ENCODE data around the gene MPL. TPM values are rescaled to one million over a fixed set of nuclear protein-coding genes. Genes with fewer than 3 reads are reported as not detected.
A peak's percentile ranks its signal among the peaks of the same experiment; 100 is the strongest.

The MPL gene
- total and polyA plus RNA-seq, 2 experiments from 2014 or later: not detected

- H3K36me3 ChIP-seq (ENCODE audit: low read depth): no peaks in the 10 kb centered on the region
- in situ Hi-C loops (cut with MboI): no loop called here
Observed at GRCh38 chr1:43315481-43315880, 22.1 kb upstream of the MPL start.

GRCh38 chr1:43315963-43316737, 21.5 kb upstream of the MPL start:
- H3K27me3 ChIP-seq (replicated peaks; ENCODE audit: insufficient read depth): no peaks in the 10 kb centered on the region
- no peaks in the 10 kb centered on the region for H3K79me2 ChIP-seq (ENCODE audit: insufficient read depth)
- H3K4me3 ChIP-seq: no peak overlapping the region
- H3K4me2 ChIP-seq (ENCODE audit: unreplicated experiment): no peak overlapping the region
- in situ Hi-C loops (cut with MboI): no loop called here
- no peaks in the 10 kb centered on the region for H3K9me3 ChIP-seq (ENCODE audit: low read depth)
- no peaks in the 10 kb centered on the region for H3K9me2 ChIP-seq (ENCODE audit: insufficient read depth)
- no peaks in the 10 kb centered on the region for H3K4me1 ChIP-seq (ENCODE audit: insufficient read depth)
- DNase-seq: peak; percentile 24
- TF ChIP-seq EZH2phosphoT487 (IDR thresholded peaks at IDR 0.05; ENCODE audit: insufficient read depth, low read depth) (no peak), EZH2 (IDR thresholded peaks at IDR 0.05; ENCODE audit: insufficient read depth, poor library complexity, severe bottlenecking) (no peak)
- 71 to 72% methylated on average over 10 of the region's 10 CpGs for WGBS, 2 experiments (ENCODE audit: low coverage in 1 of 2, low lambda C conversion rate in 2 of 2, missing lambda C conversion rate in 2 of 2)
- H3F3A ChIP-seq (ENCODE audit: insufficient read depth): no peaks in the 10 kb centered on the region
- H3K9ac ChIP-seq: no peak overlapping the region
- no peak overlapping the region for H3K27ac ChIP-seq
- no peak overlapping the region for H2AFZ ChIP-seq
- no peaks in the 10 kb centered on the region for H3K36me3 ChIP-seq (ENCODE audit: low read depth)
- no peaks in the 10 kb centered on the region for H4K20me1 ChIP-seq (ENCODE audit: insufficient read depth)

More at GRCh38 chr1:43315481-43315880, 22.1 kb upstream of the MPL start:
- Histone ChIP-seq H3K9me3 (ENCODE audit: low read depth) (no peaks in the 10 kb centered on the region), H3K9me2 (ENCODE audit: insufficient read depth) (no peaks in the 10 kb centered on the region), H3K27ac (no peak overlapping the region), H3K4me3 (no peak overlapping the region), H3K79me2 (ENCODE audit: insufficient read depth) (no peaks in the 10 kb centered on the region), H3K4me1 (ENCODE audit: insufficient read depth) (no peaks in the 10 kb centered on the region), H2AFZ (no peak overlapping the region), H3K27me3 (replicated peaks; ENCODE audit: insufficient read depth) (no peaks in the 10 kb centered on the region; the same call in 1 of the 2 replicates), H3F3A (ENCODE audit: insufficient read depth) (no peaks in the 10 kb centered on the region), H3K4me2 (ENCODE audit: unreplicated experiment) (no peak overlapping the region), H3K9ac (no peak overlapping the region), H4K20me1 (ENCODE audit: insufficient read depth) (no peaks in the 10 kb centered on the region)
- DNase-seq: no peak
- WGBS, 2 experiments (ENCODE audit: low coverage in 1 of 2, low lambda C conversion rate in 2 of 2, missing lambda C conversion rate in 2 of 2): 83 to 90% methylated on average over 3 of the region's 3 CpGs
- TF ChIP-seq EZH2phosphoT487 (IDR thresholded peaks at IDR 0.05; ENCODE audit: insufficient read depth, low read depth): no peak

GRCh38 chr1:43316738-43317520, 20.7 kb upstream of the MPL start:
- WGBS, 2 experiments (ENCODE audit: low coverage in 1 of 2, low lambda C conversion rate in 2 of 2, missing lambda C conversion rate in 2 of 2): 84 to 88% methylated on average over 15 to 16 of the region's 16 CpGs
- H3F3A ChIP-seq (ENCODE audit: insufficient read depth): no peaks in the 10 kb centered on the region
- no peak overlapping the region for H3K4me2 ChIP-seq (ENCODE audit: unreplicated experiment)
- no peaks in the 10 kb centered on the region for H4K20me1 ChIP-seq (ENCODE audit: insufficient read depth)
- in situ Hi-C loops (cut with MboI): no loop called here
- H3K79me2 ChIP-seq (ENCODE audit: insufficient read depth): no peaks in the 10 kb centered on the region
- no peak overlapping the region for H3K27ac ChIP-seq
- H3K36me3 ChIP-seq (ENCODE audit: low read depth): no peaks in the 10 kb centered on the region
- no peak overlapping the region for H3K4me3 ChIP-seq
- H3K27me3 ChIP-seq (replicated peaks; ENCODE audit: insufficient read depth): no peaks in the 10 kb centered on the region
- no peaks in the 10 kb centered on the region for H3K4me1 ChIP-seq (ENCODE audit: insufficient read depth)
- DNase-seq: peak; percentile 41
- H3K9ac ChIP-seq: no peak overlapping the region
- no peaks in the 10 kb centered on the region for H3K9me2 ChIP-seq (ENCODE audit: insufficient read depth)
- no peak overlapping the region for H2AFZ ChIP-seq
- no peak for TF ChIP-seq EZH2phosphoT487 (IDR thresholded peaks at IDR 0.05; ENCODE audit: insufficient read depth, low read depth)
- no peak for TF ChIP-seq EZH2 (IDR thresholded peaks at IDR 0.05; ENCODE audit: insufficient read depth, poor library complexity, severe bottlenecking)
- no peaks in the 10 kb centered on the region for H3K9me3 ChIP-seq (ENCODE audit: low read depth)

GRCh38 chr1:43317817-43318471, 19.7 kb upstream of the MPL start:
- Histone ChIP-seq H3K27me3 (replicated peaks; ENCODE audit: insufficient read depth) (no peaks in the 10 kb centered on the region), H3K36me3 (ENCODE audit: low read depth) (no peaks in the 10 kb centered on the region), H3K27ac (no peak overlapping the region), H3K79me2 (ENCODE audit: insufficient read depth) (no peaks in the 10 kb centered on the region), H3K9ac (no peak overlapping the region), H2AFZ (no peak overlapping the region), H3K4me1 (ENCODE audit: insufficient read depth) (no peaks in the 10 kb centered on the region), H3K9me3 (ENCODE audit: low read depth) (no peaks in the 10 kb centered on the region), H3F3A (ENCODE audit: insufficient read depth) (no peaks in the 10 kb centered on the region), H4K20me1 (ENCODE audit: insufficient read depth) (no peaks in the 10 kb centered on the region), H3K9me2 (ENCODE audit: insufficient read depth) (no peaks in the 10 kb centered on the region), H3K4me2 (ENCODE audit: unreplicated experiment) (no peak overlapping the region), H3K4me3 (no peak overlapping the region)
- peak; percentile 41 for DNase-seq
- no peak for TF ChIP-seq EZH2 (IDR thresholded peaks at IDR 0.05; ENCODE audit: insufficient read depth, poor library complexity, severe bottlenecking)
- no peak for TF ChIP-seq EZH2phosphoT487 (IDR thresholded peaks at IDR 0.05; ENCODE audit: insufficient read depth, low read depth)
- in situ Hi-C loops (cut with MboI): no loop called here
- 71 to 72% methylated on average over 14 to 15 of the region's 15 CpGs for WGBS, 2 experiments (ENCODE audit: low coverage in 1 of 2, low lambda C conversion rate in 2 of 2, missing lambda C conversion rate in 2 of 2)

All from GM23248 (cell line).